Fibroblast of lung (primary cell): Measurements from ENCODE around the gene SLIT3. TPM values are rescaled to one million over a fixed set of nuclear protein-coding genes. Genes with fewer than 3 reads are reported as not detected.

Source experiments
- DNase-seq, 2 donors: peaks; one replicate each; pipeline versions ENCODE4 v3.0.0 to v3.0.0-alpha.2; 2010; ENCODE audit warnings: low read depth in 2 of 2
- H2AFZ ChIP-seq: 2 replicates; pipeline ENCODE4 v1.5.1; 2012; ENCODE audit warnings: low read length, control low read depth, inconsistent platforms
- H3K27ac ChIP-seq: 2 replicates; pipeline ENCODE4 v1.5.1; 2011; ENCODE audit warnings: low read length, control low read depth; ENCODE audit not compliant: insufficient read depth
- H3K27me3 ChIP-seq: 2 replicates; pipeline ENCODE4 v1.5.1; 2011; ENCODE audit warnings: mild to moderate bottlenecking, low read length; ENCODE audit not compliant: control insufficient read depth, insufficient read depth
- H3K36me3 ChIP-seq: 2 replicates; pipeline ENCODE4 v1.5.1; 2011; ENCODE audit warnings: low read length; ENCODE audit not compliant: control insufficient read depth, insufficient read depth
- H3K4me1 ChIP-seq: 2 replicates; pipeline ENCODE4 v1.5.1; 2011; ENCODE audit warnings: low read length; ENCODE audit not compliant: control insufficient read depth, insufficient read depth; ENCODE audit errors: extremely low read depth
- H3K4me2 ChIP-seq: 2 replicates; pipeline ENCODE4 v1.5.1; 2011; ENCODE audit warnings: low read length, control low read depth; ENCODE audit not compliant: insufficient read depth; ENCODE audit errors: extremely low read depth
- H3K4me3 ChIP-seq, 4 experiments: fragments of 200-600 bp in 1 of 4; sonication (generic) in 1 of 4; replicated peaks in 1 of 4; 2 replicates each; pipeline ENCODE4 v1.5.1; 2011 to 2016; ENCODE audit warnings: low read length in 4 of 4, low read depth in 3 of 4, mild to moderate bottlenecking in 3 of 4, control low read depth in 2 of 4, inconsistent platforms in 1 of 4, mixed read lengths in 1 of 4; ENCODE audit not compliant: insufficient read depth in 1 of 4; ENCODE audit errors: control extremely low read depth in 1 of 4
- H3K79me2 ChIP-seq: 2 replicates; pipeline ENCODE4 v1.5.1; 2012; ENCODE audit warnings: mild to moderate bottlenecking, low read length, inconsistent platforms; ENCODE audit not compliant: control insufficient read depth, insufficient read depth
- H3K9ac ChIP-seq: 2 replicates; pipeline ENCODE4 v1.5.1; 2011; ENCODE audit warnings: mild to moderate bottlenecking, low read length, control low read depth; ENCODE audit not compliant: insufficient read depth
- H3K9me3 ChIP-seq: 2 replicates; pipeline ENCODE4 v1.5.1; 2012; ENCODE audit warnings: low read depth, low read length; ENCODE audit not compliant: control insufficient read depth, insufficient read depth
- H4K20me1 ChIP-seq: 2 replicates; pipeline ENCODE4 v1.5.1; 2011; ENCODE audit warnings: low read length; ENCODE audit not compliant: control insufficient read depth, insufficient read depth; ENCODE audit errors: extremely low read depth
- CTCF ChIP-seq, 2 donors: IDR thresholded peaks in 1 of 2; conservative IDR thresholded peaks in 1 of 2; 1 replicate in 1 of 2; 2 replicates in 1 of 2; pipeline ENCODE4 v1.5.1; 2011 to 2012; ENCODE audit warnings: low read length in 2 of 2, control low read depth in 1 of 2, inconsistent platforms in 1 of 2, low read depth in 1 of 2, mild to moderate bottlenecking in 1 of 2
- EZH2 ChIP-seq: IDR thresholded peaks from 2 replicates; pipeline ENCODE4 v1.5.1; 2012; ENCODE audit warnings: low read length, control low read depth, mild to moderate bottlenecking; ENCODE audit errors: missing control alignments
- polyA plus RNA-seq, 2 donors: library from polyadenylated mRNA; depleted of rRNA in 1 of 2; stranded (reverse) in 1 of 2; unstranded in 1 of 2; fragments of >200 nt; gene quantifications; 2 replicates each; pipeline ENCODE4 v1.2.1, GENCODE V29; 2011 to 2012; ENCODE audit warnings: missing spikeins in 1 of 2
- total RNA-seq: library from RNA; depleted of rRNA; stranded (reverse); fragments of >200 nt; gene quantifications from 2 replicates; pipeline ENCODE4 v1.2.1, GENCODE V29; 2014

SLIT3 gene
- total and polyA plus RNA-seq, 2 donors (not counting 1 experiment from before 2014, with no cell fraction given), result 1.6 to 4.6 TPM

GRCh38 chr5:169084775-169085174 lies 216.2 kb downstream of the SLIT3 start:
- H3K79me2 ChIP-seq, result no peaks in the 10 kb centered on the region
- H3K4me1 ChIP-seq, result no peaks in the 10 kb centered on the region
- no peaks in the 10 kb centered on the region for H3K27me3 ChIP-seq
- no peak overlapping the region for H3K9ac ChIP-seq
- H3K36me3 ChIP-seq, result no peaks in the 10 kb centered on the region
- H3K9me3 ChIP-seq, result no peaks in the 10 kb centered on the region
- H2AFZ ChIP-seq, result no peak overlapping the region
- no peak for DNase-seq
- TF ChIP-seq CTCF (conservative IDR thresholded peaks at IDR 0.05 in 1 of 2, IDR thresholded peaks at IDR 0.05 in 1 of 2; ENCODE audit: low read depth in 1 of 2, low read length in 2 of 2) (no peak), EZH2 (no peak)
- H3K27ac ChIP-seq, result no peak overlapping the region
- no peak overlapping the region for H3K4me3 ChIP-seq
- no peak overlapping the region for H3K4me2 ChIP-seq
- no peaks in the 10 kb centered on the region for H4K20me1 ChIP-seq

DNA sequence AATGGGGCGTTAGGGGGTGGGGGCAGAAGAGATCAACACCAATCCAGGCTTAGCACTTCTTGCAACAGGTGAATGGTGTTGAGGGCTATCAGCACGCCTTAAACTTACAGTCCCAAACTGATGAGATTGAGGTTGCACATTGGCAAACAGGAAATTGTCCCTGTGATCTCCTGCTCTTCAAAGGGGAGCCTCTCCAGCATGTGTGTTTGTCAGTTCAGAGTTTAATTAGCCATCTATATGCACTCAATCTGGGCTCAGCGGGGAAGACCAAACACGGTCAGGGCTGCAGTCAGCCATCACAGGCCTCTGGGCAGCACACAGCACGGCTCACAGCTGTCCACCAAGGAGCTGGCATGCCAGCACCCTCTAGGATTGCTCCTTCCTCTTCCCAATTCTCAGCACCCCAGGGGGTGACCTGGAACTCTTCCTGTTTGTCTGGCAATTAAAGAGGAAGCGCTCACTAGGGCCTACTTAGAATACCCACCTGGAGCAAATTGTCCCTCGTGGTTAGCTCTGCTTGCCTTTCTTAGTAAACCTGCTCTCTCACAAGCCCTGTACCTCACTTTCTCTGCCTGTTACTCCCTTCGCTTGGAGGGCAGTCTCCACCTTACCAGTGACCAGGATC lies 217.4 kb downstream of the SLIT3 start:
- Histone ChIP-seq H3K27ac (no peak overlapping the region), H3K79me2 (no peaks in the 10 kb centered on the region), H2AFZ (no peak overlapping the region), H3K4me3 (no peak overlapping the region), H3K9ac (no peak overlapping the region), H3K9me3 (no peaks in the 10 kb centered on the region), H3K36me3 (no peaks in the 10 kb centered on the region), H3K4me2 (no peak overlapping the region), H4K20me1 (no peaks in the 10 kb centered on the region), H3K4me1 (no peaks in the 10 kb centered on the region), H3K27me3 (no peaks in the 10 kb centered on the region)
- no peak for TF ChIP-seq EZH2
- TF ChIP-seq CTCF (conservative IDR thresholded peaks at IDR 0.05 in 1 of 2, IDR thresholded peaks at IDR 0.05 in 1 of 2; ENCODE audit: low read depth in 1 of 2, low read length in 2 of 2), result no peak
- no peak for DNase-seq

DNA sequence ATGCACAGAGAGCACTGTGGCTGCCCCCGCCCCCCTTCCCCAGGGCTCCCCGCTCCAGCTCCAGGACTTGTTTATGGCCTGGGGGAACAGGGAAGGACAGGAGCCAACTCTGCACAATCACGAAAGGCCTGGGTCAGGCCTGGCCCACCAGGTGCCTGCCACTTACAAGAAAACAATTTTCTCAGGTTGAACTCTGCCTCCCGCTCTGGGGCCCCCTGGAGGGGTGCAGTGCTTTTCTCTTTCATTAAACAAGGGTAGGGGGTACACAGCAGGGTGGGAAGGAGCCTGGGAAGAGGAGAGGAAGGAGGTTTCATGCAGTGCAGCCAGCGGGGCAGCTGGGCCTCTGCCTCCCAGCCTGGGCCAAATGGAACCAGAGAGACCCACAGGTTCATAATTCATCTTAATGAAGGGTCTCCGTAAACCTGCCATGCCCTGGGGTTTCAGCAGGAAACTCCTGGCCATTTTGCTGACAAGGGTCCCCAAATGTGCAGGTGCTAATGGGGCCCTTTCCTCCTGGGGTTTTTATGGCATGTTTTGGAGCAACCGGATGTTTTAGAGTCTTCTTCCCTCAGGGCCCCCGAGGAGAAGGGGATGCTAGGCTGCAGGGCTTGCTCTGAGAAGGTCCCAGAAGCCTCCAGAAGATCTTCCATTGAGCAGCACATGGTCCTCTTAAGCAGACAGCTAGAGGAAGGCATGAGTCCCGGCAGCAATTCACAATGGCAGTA lies 219.8 kb downstream of the SLIT3 start:
- Histone ChIP-seq H3K36me3 (no peaks in the 10 kb centered on the region), H3K79me2 (no peaks in the 10 kb centered on the region), H3K4me2 (no peak overlapping the region), H3K27me3 (no peaks in the 10 kb centered on the region), H3K4me3 (no peak overlapping the region), H4K20me1 (no peaks in the 10 kb centered on the region), H3K27ac (no peak overlapping the region), H3K9ac (no peak overlapping the region), H2AFZ (no peak overlapping the region), H3K9me3 (no peaks in the 10 kb centered on the region), H3K4me1 (no peaks in the 10 kb centered on the region)
- TF ChIP-seq EZH2, result no peak
- TF ChIP-seq CTCF (conservative IDR thresholded peaks at IDR 0.05 in 1 of 2, IDR thresholded peaks at IDR 0.05 in 1 of 2; ENCODE audit: low read depth in 1 of 2, low read length in 2 of 2), result no peak
- DNase-seq, result no peak
